HFF-Myc (cell line): Measurements from ENCODE around the gene ASTN1.
A peak's percentile ranks its signal among the peaks of the same experiment; 100 is the strongest.

Experiments
- DNase-seq: peaks from one replicate; pipeline ENCODE4 v3.0.0-alpha.2; 2011; ENCODE audit warnings: low read depth; ENCODE audit errors: extremely low read depth
- H3K4me3 ChIP-seq: replicated peaks from 2 replicates; pipeline ENCODE4 v1.5.1; 2011; ENCODE audit warnings: low read depth, mild to moderate bottlenecking, control low read depth, low read length
- TF ChIP-seq, protein P1 (sequence below): IDR thresholded peaks from 2 replicates; pipeline ENCODE4 v1.5.1; 2012; ENCODE audit warnings: mild to moderate bottlenecking, low read depth, low read length, control low read depth; ENCODE audit errors: missing control alignments

Gene ASTN1

DNA sequence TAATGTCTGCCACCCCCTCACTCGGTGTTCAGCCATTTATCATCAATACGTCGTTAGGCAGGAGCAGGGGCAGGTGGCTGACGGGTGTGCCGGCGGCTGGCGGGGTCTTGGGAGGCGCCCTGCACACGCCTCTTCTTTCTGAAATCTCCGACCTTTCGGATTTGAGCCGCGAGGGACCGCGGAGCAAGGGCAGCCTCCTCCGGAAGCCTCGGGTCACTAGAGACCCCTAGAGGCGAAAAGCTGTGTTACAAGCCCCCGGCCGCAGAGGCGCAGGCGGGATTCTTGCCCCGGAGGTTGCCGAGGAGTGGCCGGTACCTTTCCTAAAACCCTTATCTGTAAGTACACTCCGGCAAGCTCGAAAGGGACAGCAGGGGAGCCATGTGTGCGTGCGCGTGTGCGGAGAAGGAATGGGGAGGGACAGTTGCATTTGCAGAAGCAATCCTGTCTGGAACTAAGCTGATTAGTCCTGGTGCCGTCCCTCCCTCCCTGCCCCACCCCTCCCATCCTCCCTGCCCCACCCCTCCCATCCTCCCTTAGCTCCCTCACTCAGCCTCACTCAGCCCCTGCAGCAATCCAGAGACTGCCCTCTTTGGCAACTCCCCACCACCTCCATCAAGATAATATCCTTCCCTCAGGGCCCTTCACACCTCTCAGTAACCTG, 17.2 kb upstream of the ASTN1 start:
- TF ChIP-seq, protein P1, sequence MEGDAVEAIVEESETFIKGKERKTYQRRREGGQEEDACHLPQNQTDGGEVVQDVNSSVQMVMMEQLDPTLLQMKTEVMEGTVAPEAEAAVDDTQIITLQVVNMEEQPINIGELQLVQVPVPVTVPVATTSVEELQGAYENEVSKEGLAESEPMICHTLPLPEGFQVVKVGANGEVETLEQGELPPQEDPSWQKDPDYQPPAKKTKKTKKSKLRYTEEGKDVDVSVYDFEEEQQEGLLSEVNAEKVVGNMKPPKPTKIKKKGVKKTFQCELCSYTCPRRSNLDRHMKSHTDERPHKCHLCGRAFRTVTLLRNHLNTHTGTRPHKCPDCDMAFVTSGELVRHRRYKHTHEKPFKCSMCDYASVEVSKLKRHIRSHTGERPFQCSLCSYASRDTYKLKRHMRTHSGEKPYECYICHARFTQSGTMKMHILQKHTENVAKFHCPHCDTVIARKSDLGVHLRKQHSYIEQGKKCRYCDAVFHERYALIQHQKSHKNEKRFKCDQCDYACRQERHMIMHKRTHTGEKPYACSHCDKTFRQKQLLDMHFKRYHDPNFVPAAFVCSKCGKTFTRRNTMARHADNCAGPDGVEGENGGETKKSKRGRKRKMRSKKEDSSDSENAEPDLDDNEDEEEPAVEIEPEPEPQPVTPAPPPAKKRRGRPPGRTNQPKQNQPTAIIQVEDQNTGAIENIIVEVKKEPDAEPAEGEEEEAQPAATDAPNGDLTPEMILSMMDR: peak; percentile 86
- peak; percentile 20 for DNase-seq
- 0 out of 2 replicates have a peak overlapping the region, but pooled peaks have one; percentile 3 for H3K4me3 ChIP-seq

DNA sequence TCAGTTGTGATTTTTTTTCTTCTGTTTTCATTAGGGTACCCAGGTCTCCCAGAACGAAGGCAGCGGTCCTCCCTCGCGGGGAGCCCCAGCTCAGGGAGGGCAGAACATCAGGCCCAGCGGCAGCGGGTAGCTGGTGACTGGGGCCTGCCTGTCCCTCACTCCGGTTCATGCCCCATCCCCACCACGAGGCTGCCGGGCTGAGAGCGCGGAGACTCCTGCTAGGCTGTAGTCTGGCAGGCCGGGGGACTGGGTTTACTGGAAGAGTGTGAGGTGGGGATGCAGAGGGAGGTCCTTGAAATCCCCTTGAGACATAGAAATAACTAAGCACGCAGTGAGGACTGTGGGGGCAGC, 16.7 kb upstream of the ASTN1 start:
- H3K4me3 ChIP-seq: 0 out of 2 replicates have a peak overlapping the region, but pooled peaks have one; percentile 3
- no peak for DNase-seq
- TF ChIP-seq, protein P1: no peak

DNA sequence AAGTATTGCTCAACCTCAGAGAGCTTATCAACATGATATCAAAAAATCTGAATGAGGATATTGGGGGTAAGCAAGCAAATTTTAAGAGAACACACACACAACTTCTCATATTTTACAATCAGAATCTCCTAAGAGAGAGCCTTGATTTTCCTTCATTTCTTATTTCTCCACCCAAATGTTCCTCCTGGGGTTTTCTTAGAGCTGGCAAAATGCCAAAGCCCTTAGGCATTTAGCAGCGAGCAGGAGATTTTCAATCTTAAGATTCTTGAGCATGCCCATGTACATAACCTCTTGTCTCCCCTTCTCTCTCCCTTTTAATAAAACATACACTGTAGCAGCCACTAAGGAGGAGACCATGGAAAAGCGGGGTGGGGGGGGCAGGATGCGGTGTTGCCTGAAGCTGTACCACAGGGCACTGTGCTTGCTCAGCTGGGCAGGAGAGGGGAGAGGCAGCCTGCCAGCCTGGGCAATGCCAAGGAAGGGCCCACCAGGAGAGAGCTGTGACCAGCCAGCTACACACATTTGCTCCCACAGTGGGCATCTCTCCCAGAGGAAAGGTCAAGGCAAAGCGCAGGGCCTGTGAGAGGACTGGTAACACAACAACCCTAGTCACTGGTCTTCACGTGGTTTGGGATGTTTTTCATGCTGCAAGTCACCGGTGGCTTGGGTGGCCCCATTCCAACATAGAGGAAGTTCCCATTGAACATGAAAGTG, 10.6 kb upstream of the ASTN1 start:
- TF ChIP-seq, protein P1: no peak
- H3K4me3 ChIP-seq: no peak overlapping the region
- no peak for DNase-seq

DNA sequence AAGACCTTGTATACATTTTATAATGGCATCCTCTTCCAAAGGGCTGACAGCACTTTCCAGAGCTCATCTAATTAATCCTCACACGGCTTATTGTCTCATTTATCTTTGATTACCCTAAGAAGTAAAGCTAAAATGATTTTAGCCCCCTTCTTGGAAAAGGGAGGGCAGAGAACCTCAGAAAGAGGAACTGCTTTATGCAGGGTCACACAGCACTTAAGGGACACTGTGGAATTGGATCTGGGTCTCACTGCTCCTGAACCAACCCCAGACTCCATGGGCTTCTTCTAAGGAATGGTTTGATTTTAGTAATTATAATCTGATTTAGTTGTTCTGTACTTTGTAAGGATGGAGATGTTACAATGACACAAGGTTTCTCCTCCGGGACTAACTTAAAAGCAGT, 9.5 kb upstream of the ASTN1 start:
- DNase-seq: no peak
- no peak overlapping the region for H3K4me3 ChIP-seq
- TF ChIP-seq, protein P1: no peak

- no peak for DNase-seq
- TF ChIP-seq, protein P1: no peak
- no peak overlapping the region for H3K4me3 ChIP-seq
Measured at GRCh38 chr1:177172866-177173265, 8.4 kb upstream of the ASTN1 start.

DNA sequence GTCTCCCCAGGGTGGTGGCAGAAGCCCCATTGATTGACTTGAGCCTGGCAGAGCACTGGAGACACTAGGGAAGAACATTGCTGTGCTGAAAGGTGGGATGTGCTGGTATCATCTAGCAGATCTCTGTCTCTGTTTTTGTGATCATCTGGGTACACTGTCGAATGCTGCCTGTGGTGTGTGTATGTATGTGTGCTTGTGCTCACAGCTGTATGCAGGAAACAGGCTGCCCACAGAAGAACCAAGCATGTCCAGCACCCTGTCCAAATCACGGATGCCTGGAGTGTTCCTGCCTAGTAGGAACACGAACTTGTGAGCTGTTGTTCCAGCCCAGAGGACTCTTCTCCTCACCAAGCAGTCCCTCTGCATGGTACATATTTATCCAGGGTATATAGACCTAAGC, 7.8 kb upstream of the ASTN1 start:
- no peak overlapping the region for H3K4me3 ChIP-seq
- TF ChIP-seq, protein P1: no peak
- DNase-seq: no peak
